Karpas-422 (cell line): ENCODE results near the gene FHL3. TPM values are rescaled to one million over a fixed set of nuclear protein-coding genes. Genes with fewer than 3 reads are reported as not detected.

ENCODE experiments used
- DNase-seq: peaks from one replicate; pipeline ENCODE4 v3.0.0-alpha.2; 2015
- H2AFZ ChIP-seq: fragments of 200-600 bp; sonication (generic); 2 replicates; pipeline ENCODE4 v1.6.1; 2014; ENCODE audit warnings: antibody characterized with exemption, low read length, mixed read lengths
- H3K27ac ChIP-seq: fragments of 200-600 bp; sonication (generic); 2 replicates; pipeline ENCODE4 v1.5.1; 2014; ENCODE audit warnings: mild to moderate bottlenecking, low read length, moderate library complexity
- H3K27me3 ChIP-seq: fragments of 200-600 bp; sonication (generic); 2 replicates; pipeline ENCODE4 v1.6.1; 2014; ENCODE audit warnings: low read length, mixed read lengths
- H3K36me3 ChIP-seq: fragments of 200-600 bp; sonication (generic); 2 replicates; pipeline ENCODE4 v1.6.1; 2014; ENCODE audit warnings: low read length, mixed read lengths; ENCODE audit not compliant: insufficient read depth
- H3K4me1 ChIP-seq: fragments of 200-600 bp; sonication (generic); 2 replicates; pipeline ENCODE4 v1.6.1; 2014; ENCODE audit warnings: mild to moderate bottlenecking, low read length, mixed read lengths
- H3K4me2 ChIP-seq: fragments of 200-600 bp; sonication (generic); 2 replicates; pipeline ENCODE4 v1.6.1; 2014; ENCODE audit warnings: low read length, low read depth, mild to moderate bottlenecking; ENCODE audit not compliant: poor library complexity, severe bottlenecking
- H3K4me3 ChIP-seq: fragments of 200-600 bp; sonication (generic); 2 replicates; pipeline ENCODE4 v1.5.1; 2014; ENCODE audit warnings: mild to moderate bottlenecking, antibody characterized with exemption, low read length, mixed read lengths
- H3K79me2 ChIP-seq: fragments of 200-600 bp; sonication (generic); 2 replicates; pipeline ENCODE4 v1.6.1; 2014; ENCODE audit warnings: mild to moderate bottlenecking, low read length, mixed read lengths
- H3K9ac ChIP-seq: fragments of 200-600 bp; sonication (generic); 2 replicates; pipeline ENCODE4 v1.6.0; 2014; ENCODE audit warnings: low read length
- H3K9me2 ChIP-seq: fragments of 200-600 bp; sonication (generic), shearing (Covaris generic); replicated peaks from 2 replicates; pipeline ENCODE4 v1.6.0; 2014; ENCODE audit warnings: mild to moderate bottlenecking, low read length, moderate library complexity; ENCODE audit not compliant: insufficient read depth
- H3K9me3 ChIP-seq: fragments of 300-700, 200-600 bp; sonication (generic); 2 replicates; pipeline ENCODE4 v1.6.1; 2014; ENCODE audit warnings: low read length, mixed read lengths
- H4K20me1 ChIP-seq: fragments of 200-600 bp; sonication (generic); 2 replicates; pipeline ENCODE4 v1.6.1; 2014; ENCODE audit warnings: mild to moderate bottlenecking, antibody characterized with exemption, low read length, low read depth; ENCODE audit not compliant: insufficient read depth
- small RNA-seq: library from RNA; depleted of rRNA; stranded (forward); fragments of <200 nt; gene quantifications from one replicate; pipeline ENCODE3, GENCODE V24; 2014
- total RNA-seq: library from RNA; depleted of rRNA; stranded (reverse); fragments of >200 nt; shearing (Covaris generic); gene quantifications from 2 replicates; pipeline ENCODE4 v1.2.3, GENCODE V29; 2014; ENCODE audit warnings: low replicate concordance; rRNA removed

Gene FHL3
- total RNA-seq, 1 experiment from 2014 or later = 10.7 TPM

GRCh38 chr1:37949524-37950152 lies 55.7 kb downstream of the FHL3 start:
- DNase-seq = no peak
- Histone ChIP-seq H3K9me3 (no peaks in the 10 kb centered on the region), H3K4me1 (peaks cover 46% of the 10 kb centered on the region), H3K9ac (no peak overlapping the region), H3K79me2 (no peaks in the 10 kb centered on the region), H3K36me3 (no peaks in the 10 kb centered on the region), H3K27me3 (no peaks in the 10 kb centered on the region), H3K27ac (no peak overlapping the region), H3K4me2 (no peak overlapping the region), H2AFZ (no peak overlapping the region), H4K20me1 (no peaks in the 10 kb centered on the region), H3K9me2 (no peaks in the 10 kb centered on the region), H3K4me3 (no peak overlapping the region)

- no peak for DNase-seq
- Histone ChIP-seq H3K4me3 (no peak overlapping the region), H3K4me2 (no peak overlapping the region), H4K20me1 (no peaks in the 10 kb centered on the region), H3K27me3 (no peaks in the 10 kb centered on the region), H3K79me2 (no peaks in the 10 kb centered on the region), H3K36me3 (no peaks in the 10 kb centered on the region), H3K9ac (no peak overlapping the region; the same call in 1 of the 2 replicates), H3K9me3 (no peaks in the 10 kb centered on the region), H3K27ac (0 out of 2 replicates have a peak overlapping the region, but pooled peaks have one; percentile 52), H3K9me2 (no peaks in the 10 kb centered on the region), H2AFZ (no peak overlapping the region), H3K4me1 (peaks cover 38% of the 10 kb centered on the region)
Measured at GRCh38 chr1:37948841-37949240, 56.5 kb downstream of the FHL3 start.

- no peak for DNase-seq
- peak overlapping the region; percentile 52 for H3K27ac ChIP-seq
- peak overlapping the region; percentile 62; the same call in 1 of the 2 replicates for H2AFZ ChIP-seq
- peak overlapping the region; percentile 84 for H3K4me2 ChIP-seq
- peak overlapping the region; percentile 92 for H3K4me3 ChIP-seq
- H3K36me3 ChIP-seq = no peaks in the 10 kb centered on the region
- H3K27me3 ChIP-seq = no peaks in the 10 kb centered on the region
- H3K9ac ChIP-seq = peak overlapping the region; percentile 83; the same call in 1 of the 2 replicates
- H4K20me1 ChIP-seq = no peaks in the 10 kb centered on the region
- no peaks in the 10 kb centered on the region for H3K9me3 ChIP-seq
- no peaks in the 10 kb centered on the region for H3K79me2 ChIP-seq
- no peaks in the 10 kb centered on the region for H3K9me2 ChIP-seq
- peaks cover 37% of the 10 kb centered on the region for H3K4me1 ChIP-seq
Measured at GRCh38 chr1:37948166-37948565, 57.1 kb downstream of the FHL3 start.

GRCh38 chr1:37947364-37947763 lies 58.0 kb downstream of the FHL3 start:
- DNase-seq = peak; percentile 74
- H3K27ac ChIP-seq = peak overlapping the region; percentile 52

More at GRCh38 chr1:37947364-37947763, 58.0 kb downstream of the FHL3 start:
- no peaks in the 10 kb centered on the region for H3K27me3 ChIP-seq
- H3K9ac ChIP-seq = peak overlapping the region; percentile 83
- H3K9me3 ChIP-seq = no peaks in the 10 kb centered on the region
- peak overlapping the region; percentile 82 for H2AFZ ChIP-seq
- peak overlapping the region; percentile 92 for H3K4me3 ChIP-seq
- H3K4me1 ChIP-seq = peaks cover 37% of the 10 kb centered on the region
- no peaks in the 10 kb centered on the region for H3K79me2 ChIP-seq
- H3K36me3 ChIP-seq = no peaks in the 10 kb centered on the region
- no peaks in the 10 kb centered on the region for H3K9me2 ChIP-seq
- H3K4me2 ChIP-seq = peak overlapping the region; percentile 84
- no peaks in the 10 kb centered on the region for H4K20me1 ChIP-seq

Small RNA genes within 50 kb of the gene (small RNA-seq; reads per million reads assigned to genes)
- not detected for gene RF00017
- gene RNU6-510P = not detected

Other genes starting within 250 kb of the FHL3 start
- gene EPHA10, start 240.4 kb downstream of the FHL3 start, total RNA-seq = not detected in 2 replicates
- gene MANEAL, start 211.7 kb downstream of the FHL3 start, total RNA-seq = 27.8 and 31.6 TPM in 2 replicates
- 26.2 and 56.2 TPM in 2 replicates for gene C1orf122, start 197.7 kb downstream of the FHL3 start, total RNA-seq
- gene YRDC, start 197.3 kb downstream of the FHL3 start, total RNA-seq = 17.6 and 21.8 TPM in 2 replicates
- gene MTF1, start 145.9 kb downstream of the FHL3 start, total RNA-seq = 2.3 and 5.1 TPM in 2 replicates
- 45.7 and 47.0 TPM in 2 replicates for gene INPP5B, start 58.5 kb downstream of the FHL3 start, total RNA-seq
- 56.8 and 124 TPM in 2 replicates for gene SF3A3, start 15.5 kb downstream of the FHL3 start, total RNA-seq
- gene UTP11, start 7.2 kb upstream of the FHL3 start, total RNA-seq = 27.3 and 31.1 TPM in 2 replicates
- gene POU3F1, start 41.3 kb upstream of the FHL3 start, total RNA-seq = 0.07 TPM in 1 of 2 replicates, not detected in the other